Measurements from ENCODE around the gene RNU6-1.

RNU6-1 gene

DNA sequence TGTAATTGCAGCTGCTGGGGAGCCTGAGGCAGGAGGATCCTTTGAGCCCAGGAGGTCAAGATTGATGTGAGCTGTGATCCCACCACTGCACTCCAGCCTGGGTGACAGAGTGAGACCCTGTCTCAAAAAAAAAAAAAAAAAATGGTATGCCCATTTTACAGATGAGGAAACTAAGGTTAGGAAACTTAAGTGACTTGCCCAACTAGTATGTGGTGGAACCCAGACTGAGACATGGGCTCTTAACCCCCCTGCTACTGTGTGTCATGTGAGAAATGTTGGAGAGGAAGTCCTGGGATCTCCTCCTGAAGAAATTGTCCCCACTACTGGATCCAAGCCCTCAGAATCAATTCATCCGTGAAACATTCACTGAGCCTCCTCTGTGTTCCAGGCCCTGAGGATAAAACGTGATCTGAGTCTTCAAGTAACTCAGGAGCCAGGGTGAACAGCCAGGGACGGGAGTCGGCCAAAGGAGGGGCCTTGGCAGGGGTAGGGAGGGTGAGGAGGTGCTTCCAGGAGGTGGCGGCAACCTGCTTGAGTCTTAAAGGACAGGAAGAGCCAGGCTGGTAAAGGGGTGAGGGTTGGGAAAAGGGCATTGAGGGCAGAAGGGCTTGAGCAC is 19.6 kb upstream of the RNU6-1 start:
- DNase-seq (ENCODE audit: low read depth, low spot score): peak; percentile 45

DNA sequence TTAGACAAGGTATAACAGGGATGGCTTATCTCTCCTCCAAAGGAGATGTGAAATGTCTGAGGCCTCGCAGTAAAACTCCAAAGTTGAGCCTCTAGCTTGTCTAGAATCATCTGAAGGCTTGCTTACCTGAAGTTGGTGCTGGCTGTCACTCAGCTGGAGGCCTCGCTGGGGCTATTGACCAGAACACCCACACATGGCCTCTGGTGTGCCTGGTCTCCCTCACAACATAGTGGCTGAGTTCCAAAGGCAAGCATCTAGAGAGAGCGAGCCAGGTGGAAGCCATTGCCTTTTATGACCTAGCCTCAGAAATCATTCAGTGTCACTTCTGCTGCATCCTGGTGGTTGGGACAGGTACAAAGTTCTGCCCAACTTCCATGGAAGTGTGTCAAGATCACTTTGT is 17.4 kb upstream of the RNU6-1 start:
- no peak for DNase-seq (ENCODE audit: low read depth, low spot score)

- no peak for DNase-seq (ENCODE audit: low read depth, low spot score)
Observed at GRCh38 chr15:67855842-67856241, 16.0 kb upstream of the RNU6-1 start.

GRCh38 chr15:67854358-67854757 is 14.5 kb upstream of the RNU6-1 start:
- no peak for DNase-seq (ENCODE audit: low read depth, low spot score)

DNA sequence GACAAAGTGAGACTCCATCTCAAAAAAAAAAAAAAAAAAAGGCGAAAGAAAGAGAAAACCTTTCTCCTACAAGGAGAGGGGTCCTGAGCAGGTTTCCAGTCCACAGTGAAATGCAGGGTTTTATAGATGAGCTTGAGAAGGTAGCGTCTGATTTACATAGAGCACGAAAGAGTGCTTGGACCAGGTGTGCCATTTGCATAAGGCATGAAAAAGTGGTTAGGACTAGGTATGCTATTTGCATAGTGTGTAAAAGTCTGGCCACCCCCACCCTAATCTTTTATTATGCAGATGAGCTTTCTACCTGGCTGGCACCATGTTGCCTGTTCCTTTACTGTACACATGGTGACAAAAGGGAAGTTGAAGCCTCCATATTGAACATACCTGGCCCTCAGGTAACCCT is 13.6 kb upstream of the RNU6-1 start:
- DNase-seq (ENCODE audit: low read depth, low spot score): no peak

GRCh38 chr15:67852418-67852817 is 12.6 kb upstream of the RNU6-1 start:
- DNase-seq (ENCODE audit: low read depth, low spot score): no peak

DNA sequence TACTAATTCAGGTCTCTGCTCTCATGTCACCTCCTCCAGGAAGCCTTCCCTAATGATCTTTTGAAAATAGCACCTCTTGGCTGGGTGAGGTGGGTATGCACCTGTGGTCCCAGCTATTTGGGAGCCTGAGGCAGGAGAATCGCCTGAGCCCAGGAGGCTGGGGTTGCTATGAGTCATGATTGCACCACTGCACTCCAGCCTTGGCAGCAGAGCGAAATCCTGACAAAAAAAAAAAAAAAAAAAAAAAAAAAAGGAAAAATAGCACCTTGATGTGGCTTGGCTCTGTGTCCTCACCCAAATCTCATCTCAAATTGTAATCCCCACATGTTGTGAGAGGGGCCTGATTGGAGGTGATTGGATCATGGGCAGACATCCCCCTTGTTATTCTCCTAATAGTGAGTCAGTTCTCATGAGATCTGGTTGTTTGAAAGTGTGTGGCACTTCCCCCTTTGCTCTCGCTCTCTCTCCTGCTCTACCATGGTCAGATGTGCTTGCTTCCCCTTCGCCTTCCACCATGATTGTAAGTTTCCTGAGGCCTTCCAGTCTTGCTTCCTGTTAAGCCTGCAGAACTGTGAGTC is 11.2 kb upstream of the RNU6-1 start:
- DNase-seq (ENCODE audit: low read depth, low spot score): no peak

DNA sequence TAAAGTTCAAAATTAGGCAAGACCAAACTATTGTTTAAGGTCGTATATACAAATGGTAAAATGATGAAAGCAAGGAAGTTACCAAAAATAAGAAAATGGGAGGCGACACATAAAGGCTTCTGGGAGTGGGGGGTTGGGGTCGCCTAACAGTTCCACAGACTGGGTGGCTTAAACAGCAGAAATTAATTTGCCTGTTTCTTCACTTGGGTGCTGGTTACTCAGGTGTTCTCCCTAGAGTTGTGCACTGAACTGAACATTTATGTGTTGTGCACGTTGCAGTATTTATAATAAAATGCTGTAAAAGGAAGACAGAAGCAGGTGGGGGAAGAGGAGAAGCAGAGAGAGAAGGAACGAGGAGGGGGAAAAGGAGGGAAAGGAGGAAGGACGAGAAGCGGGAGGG is 10.5 kb upstream of the RNU6-1 start:
- no peak for DNase-seq (ENCODE audit: low read depth, low spot score)

DNA sequence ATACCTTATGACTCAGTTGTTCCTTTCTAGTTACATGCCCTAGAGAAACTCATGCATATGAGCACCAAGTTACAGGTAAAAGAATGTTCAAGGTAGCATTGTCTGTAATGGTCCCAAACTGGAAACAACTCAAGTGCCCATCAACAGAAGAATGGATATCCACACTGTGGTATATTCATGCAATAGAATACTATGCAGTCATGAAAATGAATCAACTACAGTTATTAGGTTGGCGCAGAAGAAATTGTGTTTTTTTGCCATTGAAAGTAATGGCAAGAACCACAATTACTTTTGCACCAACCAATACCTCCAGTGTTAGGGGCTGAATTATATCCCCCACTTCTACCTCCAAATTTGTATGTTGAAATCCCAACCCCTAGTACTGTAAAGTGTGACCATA is 9.7 kb upstream of the RNU6-1 start:
- DNase-seq (ENCODE audit: low read depth, low spot score): no peak

GRCh38 chr15:67845974-67846373 is 6.1 kb upstream of the RNU6-1 start:
- no peak for DNase-seq (ENCODE audit: low read depth, low spot score)

DNA sequence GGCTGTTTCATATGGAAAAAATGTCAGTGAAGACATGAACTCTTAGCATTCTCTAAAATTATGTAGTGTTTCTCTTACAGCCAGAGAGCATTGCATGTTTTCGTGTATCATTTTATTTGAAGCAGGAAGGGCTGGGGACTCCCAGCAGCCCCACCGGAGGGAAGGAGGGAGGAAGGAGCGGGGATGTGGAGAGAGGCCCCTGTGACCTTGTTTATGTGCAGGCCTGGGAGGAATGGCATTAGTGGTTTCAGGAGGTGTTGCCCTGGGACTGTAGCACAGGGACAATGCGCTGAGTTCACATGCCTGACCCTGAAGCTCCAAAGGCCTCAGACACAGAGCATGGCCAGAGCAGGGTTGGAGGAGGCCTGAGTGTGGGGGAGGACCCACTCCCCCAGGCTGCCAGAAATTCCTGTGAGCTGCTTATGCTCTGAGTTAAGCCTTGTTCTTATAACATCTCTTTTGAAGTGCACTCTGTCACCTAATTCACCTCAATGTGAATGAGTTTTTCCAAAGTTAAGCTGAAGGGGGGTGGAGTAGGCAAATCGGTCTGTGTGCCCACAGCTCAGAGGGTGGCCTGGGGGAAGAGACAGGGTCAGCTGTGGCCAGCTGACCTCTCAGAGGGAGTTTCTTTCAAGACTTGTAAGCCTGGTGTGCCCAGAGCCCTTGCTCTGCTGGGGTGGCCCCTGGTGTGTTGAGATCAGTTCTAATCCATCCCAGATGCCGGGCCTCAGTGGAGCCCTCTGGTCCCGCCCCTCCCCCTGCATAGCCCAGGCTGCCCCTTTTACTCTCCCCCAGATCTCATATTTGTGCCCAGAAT is 3.9 kb upstream of the RNU6-1 start:
- peak; percentile 82 for DNase-seq (ENCODE audit: low read depth, low spot score)

- DNase-seq (ENCODE audit: low read depth, low spot score): no peak
Observed at GRCh38 chr15:67843092-67843501, 3.3 kb upstream of the RNU6-1 start.

DNA sequence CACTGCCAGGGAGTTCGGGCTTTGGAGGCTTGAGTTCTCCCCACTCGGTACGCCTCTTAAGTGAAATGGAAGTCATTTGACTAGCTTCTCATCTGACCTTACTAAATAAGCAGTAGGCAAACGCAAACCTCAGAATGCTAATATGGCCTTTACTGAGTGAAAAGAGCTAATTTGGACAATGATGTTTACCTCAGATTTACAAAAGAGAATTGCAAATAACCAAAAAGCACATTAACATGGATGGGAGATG is 1.6 kb upstream of the RNU6-1 start:
- DNase-seq (ENCODE audit: low read depth, low spot score): no peak

DNA sequence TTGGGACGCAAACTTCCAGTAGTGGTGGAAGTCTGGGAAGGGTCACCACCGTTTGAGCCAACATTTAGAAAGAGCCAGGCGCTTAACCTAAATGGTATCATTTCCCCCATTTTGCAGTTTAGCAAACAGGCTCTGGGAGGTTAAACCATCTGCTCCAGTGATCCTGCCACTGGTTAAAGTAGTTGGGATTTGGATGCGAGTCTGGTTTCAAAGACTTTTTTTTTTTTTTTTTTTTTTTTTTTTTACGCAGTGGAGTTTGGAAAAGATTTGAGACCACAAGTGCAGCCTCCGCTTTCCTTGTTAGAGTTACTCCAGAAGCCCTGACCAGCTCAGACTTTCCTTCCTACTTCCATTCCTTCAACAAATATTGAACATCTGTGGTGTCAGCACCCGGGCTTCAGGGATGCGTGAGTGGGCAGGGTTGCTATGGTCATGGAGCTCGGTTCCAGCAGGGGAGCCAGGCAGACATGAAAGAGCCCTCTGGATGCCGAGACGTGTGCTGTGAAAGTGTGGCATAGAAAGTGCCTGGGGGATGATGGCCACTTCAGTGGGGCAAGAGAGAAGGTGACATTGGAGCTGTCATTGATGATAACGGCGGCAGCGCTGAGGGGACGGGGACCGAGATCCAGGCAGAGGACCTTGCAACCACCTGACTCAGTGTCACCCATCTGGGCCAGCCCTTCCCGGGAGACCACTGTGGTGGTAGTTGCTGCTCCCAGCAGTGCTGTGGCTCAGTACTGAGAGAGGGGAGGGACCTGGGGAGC is 1.1 kb upstream of the RNU6-1 start:
- no peak for DNase-seq (ENCODE audit: low read depth, low spot score)

- DNase-seq (ENCODE audit: low read depth, low spot score): peak; percentile 53
Observed at GRCh38 chr15:67839499-67839928, 331 bp downstream of the RNU6-1 start.

GRCh38 chr15:67838789-67839332 is 984 bp downstream of the RNU6-1 start:
- DNase-seq (ENCODE audit: low read depth, low spot score): peak; percentile 68

DNA sequence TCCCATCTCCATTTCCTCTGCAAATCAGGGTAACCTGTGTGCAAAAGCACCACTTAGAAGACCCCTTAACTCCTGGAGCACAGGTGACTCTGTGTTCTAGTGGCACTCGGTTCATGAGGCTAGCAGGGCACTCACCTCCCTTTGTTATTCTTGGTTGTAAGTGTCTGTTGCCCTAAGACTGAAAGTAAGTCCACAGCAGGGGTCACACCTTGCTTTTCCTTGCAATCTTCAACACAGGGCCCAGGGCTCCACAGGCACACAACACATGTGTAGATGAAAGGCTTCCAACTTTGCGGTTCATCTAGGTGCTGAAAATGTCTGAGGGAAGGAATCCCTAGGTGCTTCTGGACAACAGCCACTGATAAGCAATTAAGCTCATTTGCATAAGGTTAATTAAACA is 2.9 kb downstream of the RNU6-1 start:
- DNase-seq (ENCODE audit: low read depth, low spot score): no peak

- DNase-seq (ENCODE audit: low read depth, low spot score): peak; percentile 67
Observed at GRCh38 chr15:67836477-67836876, 3.4 kb downstream of the RNU6-1 start.

DNA sequence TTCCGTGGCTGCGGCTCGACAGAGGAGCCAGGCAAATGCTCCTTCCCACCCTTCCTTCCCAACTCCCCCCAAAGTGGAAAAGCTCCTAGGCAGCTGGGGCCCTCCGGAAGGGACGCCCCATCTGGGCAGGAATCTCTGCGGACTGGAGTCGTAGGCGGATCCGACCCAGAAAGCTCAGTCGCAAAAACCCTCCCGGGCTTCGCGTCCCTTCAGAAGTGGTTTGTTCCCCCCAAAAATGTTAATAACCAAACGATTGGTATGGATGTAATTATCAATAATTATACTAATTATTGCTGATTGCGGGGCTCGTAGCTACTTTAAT is 3.8 kb downstream of the RNU6-1 start:
- DNase-seq (ENCODE audit: low read depth, low spot score): peak; percentile 23

GRCh38 chr15:67835297-67836133 is 4.3 kb downstream of the RNU6-1 start:
- DNase-seq (ENCODE audit: low read depth, low spot score): peak; percentile 33

GRCh38 chr15:67834581-67835296 is 5.1 kb downstream of the RNU6-1 start:
- DNase-seq (ENCODE audit: low read depth, low spot score): no peak

All from astrocyte of the hippocampus (primary cell).